ENCODE measurements around the gene GPR141.

Gene GPR141

DNA sequence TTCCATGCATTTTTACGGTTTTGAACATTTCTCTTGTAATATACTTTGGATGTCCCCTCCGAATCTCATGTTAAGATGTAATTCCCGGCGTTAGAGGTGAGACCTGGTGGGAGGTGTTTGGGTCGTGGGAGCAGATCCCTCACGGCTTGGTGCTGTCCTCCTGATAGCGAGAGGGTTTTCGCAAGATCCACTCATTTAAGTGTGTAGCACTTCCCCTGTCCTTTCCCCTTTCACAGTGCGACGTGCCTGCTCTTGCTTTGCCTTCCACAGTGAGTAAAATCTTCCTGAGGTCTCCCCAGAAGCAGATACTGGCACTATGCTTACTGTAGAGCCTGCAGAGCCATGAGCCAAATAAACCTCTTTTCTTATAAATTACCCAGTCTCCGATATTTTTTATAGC, 6.6 kb downstream of the GPR141 start:
- no peaks in the 10 kb centered on the region for H3K79me1 ChIP-seq (ENCODE audit: low read length)
- H3K36me3 ChIP-seq (ENCODE audit: control insufficient read depth, insufficient read depth, low read length) = no peaks in the 10 kb centered on the region
- H4K8ac ChIP-seq (ENCODE audit: low read depth, low read length) = no peak overlapping the region
- no peak overlapping the region for H4K5ac ChIP-seq (ENCODE audit: low read length)
- H3K4me3 ChIP-seq (ENCODE audit: low read length) = no peak overlapping the region
- H2AK5ac ChIP-seq (ENCODE audit: low read length) = no peak overlapping the region
- no peak overlapping the region for H3K4me2 ChIP-seq (ENCODE audit: low read length)
- no peaks in the 10 kb centered on the region for H3K27me3 ChIP-seq (ENCODE audit: insufficient read depth, low read length, poor library complexity)
- H2BK5ac ChIP-seq (ENCODE audit: low read length) = no peak overlapping the region
- no peak for DNase-seq
- no peak overlapping the region for H3K27ac ChIP-seq (ENCODE audit: low read depth, low read length)
- no peaks in the 10 kb centered on the region for H3K79me2 ChIP-seq (ENCODE audit: control insufficient read depth, insufficient read depth, low read length)
- H3K4me1 ChIP-seq (ENCODE audit: control insufficient read depth, low read depth, low read length) = no peaks in the 10 kb centered on the region
- no peak overlapping the region for H3K56ac ChIP-seq (ENCODE audit: low read length)
- H2BK120ac ChIP-seq (ENCODE audit: low read depth, low read length) = no peak overlapping the region
- H3K18ac ChIP-seq (ENCODE audit: low read length) = no peak overlapping the region
- no CpG with 5 or more reads among the region's 11 CpGs for WGBS (ENCODE audit: extremely low coverage, insufficient coverage, low lambda C conversion rate)
- no peak overlapping the region for H2BK15ac ChIP-seq (replicated peaks; ENCODE audit: low read depth)
- H3K4ac ChIP-seq (ENCODE audit: low read depth, low read length) = no peak overlapping the region
- no peak overlapping the region for H3K23ac ChIP-seq (ENCODE audit: low read length)
- H3K9ac ChIP-seq (ENCODE audit: low read length) = no peak overlapping the region

DNA sequence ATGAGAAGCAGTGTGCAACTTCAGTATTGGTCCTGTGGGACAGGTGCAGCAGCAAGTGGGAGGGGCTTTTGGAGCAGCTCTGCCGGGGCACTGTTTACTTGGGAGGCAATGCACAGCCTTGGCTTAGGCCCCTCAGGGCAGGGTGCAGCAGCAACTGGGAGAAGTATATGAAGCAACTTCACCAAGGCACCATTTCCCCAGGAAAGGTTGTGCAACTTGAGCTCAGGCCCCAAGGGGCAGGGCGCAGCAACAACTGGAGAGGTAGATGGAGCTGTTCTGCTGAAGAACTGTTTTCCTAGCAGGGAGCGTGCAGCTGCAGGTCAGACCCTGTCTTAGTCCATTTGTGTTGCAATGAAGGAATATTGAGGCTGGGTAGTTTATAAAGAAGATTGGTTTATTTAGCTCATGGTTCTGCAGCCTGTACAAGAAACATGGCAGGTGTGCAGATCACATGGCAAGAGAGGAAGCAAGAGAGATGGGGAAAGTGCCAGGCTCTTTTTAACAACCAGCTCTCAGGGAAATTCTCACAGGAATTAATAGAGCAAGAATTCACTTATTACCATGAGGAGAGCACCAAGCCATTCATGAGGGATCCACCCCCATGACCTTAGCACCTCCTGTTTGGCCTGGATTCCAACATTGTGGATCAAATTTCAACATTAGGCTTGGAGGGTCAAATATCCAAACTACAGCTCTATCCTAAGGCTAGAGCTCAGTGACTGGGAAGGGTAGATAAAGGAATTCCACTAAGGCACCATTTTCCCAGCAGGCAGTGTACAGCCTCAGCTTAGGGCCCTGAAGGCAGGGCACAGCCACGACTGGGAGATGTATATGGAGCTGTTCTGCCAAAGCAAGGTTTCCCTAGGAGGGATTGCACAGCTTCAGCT, 10.9 kb downstream of the GPR141 start:
- no CpG with 5 or more reads among the region's 4 CpGs for WGBS (ENCODE audit: extremely low coverage, insufficient coverage, low lambda C conversion rate)
- H2BK15ac ChIP-seq (replicated peaks; ENCODE audit: low read depth) = no peak overlapping the region
- no peak overlapping the region for H3K4me2 ChIP-seq (ENCODE audit: low read length)
- H3K36me3 ChIP-seq (ENCODE audit: control insufficient read depth, insufficient read depth, low read length) = no peaks in the 10 kb centered on the region
- H3K9ac ChIP-seq (ENCODE audit: low read length) = no peak overlapping the region
- no peak overlapping the region for H3K4me3 ChIP-seq (ENCODE audit: low read length)
- H3K4ac ChIP-seq (ENCODE audit: low read depth, low read length) = no peak overlapping the region
- no peaks in the 10 kb centered on the region for H3K79me2 ChIP-seq (ENCODE audit: control insufficient read depth, insufficient read depth, low read length)
- no peak overlapping the region for H2AK5ac ChIP-seq (ENCODE audit: low read length)
- no peak overlapping the region for H4K5ac ChIP-seq (ENCODE audit: low read length)
- H2BK120ac ChIP-seq (ENCODE audit: low read depth, low read length) = no peak overlapping the region
- DNase-seq = no peak
- H3K23ac ChIP-seq (ENCODE audit: low read length) = no peak overlapping the region
- H3K18ac ChIP-seq (ENCODE audit: low read length) = no peak overlapping the region
- H2BK5ac ChIP-seq (ENCODE audit: low read length) = no peak overlapping the region
- no peak overlapping the region for H4K8ac ChIP-seq (ENCODE audit: low read depth, low read length)
- H3K27me3 ChIP-seq (ENCODE audit: insufficient read depth, low read length, poor library complexity) = no peaks in the 10 kb centered on the region
- H3K4me1 ChIP-seq (ENCODE audit: control insufficient read depth, low read depth, low read length) = no peaks in the 10 kb centered on the region
- no peaks in the 10 kb centered on the region for H3K79me1 ChIP-seq (ENCODE audit: low read length)
- H3K27ac ChIP-seq (ENCODE audit: low read depth, low read length) = no peak overlapping the region
- no peak overlapping the region for H3K56ac ChIP-seq (ENCODE audit: low read length)

DNA sequence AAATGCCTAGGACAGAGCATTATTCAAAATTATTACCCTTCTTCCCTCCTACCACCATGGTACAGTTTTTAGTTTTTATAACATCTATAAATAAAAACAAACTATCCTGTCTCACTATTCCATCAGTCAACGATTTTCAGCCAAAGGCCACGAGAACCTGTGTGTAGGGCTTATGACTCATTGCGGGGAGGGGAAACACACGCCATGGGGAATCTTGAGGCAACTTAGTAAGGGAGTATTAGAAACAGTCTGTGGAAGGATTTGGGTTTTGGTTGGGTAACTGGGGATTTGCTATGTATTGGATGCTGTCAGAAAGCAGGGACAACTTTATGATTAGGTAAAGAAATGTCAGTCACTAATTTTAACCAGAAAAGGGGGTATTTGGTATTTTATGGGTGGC, 14.7 kb downstream of the GPR141 start:
- Histone ChIP-seq H3K4me1 (ENCODE audit: control insufficient read depth, low read depth, low read length) (no peaks in the 10 kb centered on the region), H4K5ac (ENCODE audit: low read length) (no peak overlapping the region), H3K4me3 (ENCODE audit: low read length) (no peak overlapping the region), H3K4ac (ENCODE audit: low read depth, low read length) (no peak overlapping the region), H3K18ac (ENCODE audit: low read length) (no peak overlapping the region), H2AK5ac (ENCODE audit: low read length) (no peak overlapping the region), H3K36me3 (ENCODE audit: control insufficient read depth, insufficient read depth, low read length) (no peaks in the 10 kb centered on the region), H3K79me1 (ENCODE audit: low read length) (no peaks in the 10 kb centered on the region), H2BK15ac (replicated peaks; ENCODE audit: low read depth) (no peak overlapping the region), H3K27me3 (ENCODE audit: insufficient read depth, low read length, poor library complexity) (no peaks in the 10 kb centered on the region), H3K23ac (ENCODE audit: low read length) (no peak overlapping the region), H3K56ac (ENCODE audit: low read length) (no peak overlapping the region), H4K8ac (ENCODE audit: low read depth, low read length) (no peak overlapping the region), H2BK120ac (ENCODE audit: low read depth, low read length) (no peak overlapping the region), H3K4me2 (ENCODE audit: low read length) (no peak overlapping the region), H3K9ac (ENCODE audit: low read length) (no peak overlapping the region), H3K79me2 (ENCODE audit: control insufficient read depth, insufficient read depth, low read length) (no peaks in the 10 kb centered on the region), H2BK5ac (ENCODE audit: low read length) (no peak overlapping the region), H3K27ac (ENCODE audit: low read depth, low read length) (no peak overlapping the region)
- WGBS (ENCODE audit: extremely low coverage, insufficient coverage, low lambda C conversion rate) = no CpG with 5 or more reads among the region's 4 CpGs
- peak; percentile 6 for DNase-seq

DNA sequence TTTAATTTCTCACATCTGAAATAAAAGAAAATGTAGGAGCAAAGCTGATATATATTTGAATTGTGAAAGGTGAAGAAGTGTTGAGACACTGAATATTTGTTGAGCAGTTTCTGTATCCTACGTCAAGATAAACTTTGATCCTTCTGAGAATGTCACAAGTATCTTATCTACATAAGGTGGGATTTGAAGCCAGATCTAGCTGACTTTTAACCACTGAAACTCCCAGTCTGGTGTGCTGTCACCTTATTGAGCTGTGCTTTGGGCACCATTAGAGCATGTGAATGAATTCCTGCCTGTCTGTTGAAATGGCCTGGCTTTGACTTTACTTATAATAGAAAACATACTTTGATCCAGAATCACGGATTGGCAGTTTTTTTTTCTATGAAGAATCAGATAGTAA, 15.2 kb downstream of the GPR141 start:
- H3K4me2 ChIP-seq (ENCODE audit: low read length) = no peak overlapping the region
- H3K36me3 ChIP-seq (ENCODE audit: control insufficient read depth, insufficient read depth, low read length) = no peaks in the 10 kb centered on the region
- H4K5ac ChIP-seq (ENCODE audit: low read length) = no peak overlapping the region
- no peak overlapping the region for H2AK5ac ChIP-seq (ENCODE audit: low read length)
- H3K4me3 ChIP-seq (ENCODE audit: low read length) = no peak overlapping the region
- WGBS (ENCODE audit: extremely low coverage, insufficient coverage, low lambda C conversion rate) = no CpG with 5 or more reads among the region's 2 CpGs
- no peak overlapping the region for H3K4ac ChIP-seq (ENCODE audit: low read depth, low read length)
- H3K79me1 ChIP-seq (ENCODE audit: low read length) = no peaks in the 10 kb centered on the region
- peak; percentile 51 for DNase-seq
- H3K18ac ChIP-seq (ENCODE audit: low read length) = no peak overlapping the region
- H3K79me2 ChIP-seq (ENCODE audit: control insufficient read depth, insufficient read depth, low read length) = no peaks in the 10 kb centered on the region
- no peak overlapping the region for H2BK15ac ChIP-seq (replicated peaks; ENCODE audit: low read depth)
- H2BK120ac ChIP-seq (ENCODE audit: low read depth, low read length) = no peak overlapping the region
- no peaks in the 10 kb centered on the region for H3K4me1 ChIP-seq (ENCODE audit: control insufficient read depth, low read depth, low read length)
- H3K9ac ChIP-seq (ENCODE audit: low read length) = no peak overlapping the region
- no peak overlapping the region for H3K23ac ChIP-seq (ENCODE audit: low read length)
- no peak overlapping the region for H2BK5ac ChIP-seq (ENCODE audit: low read length)
- no peaks in the 10 kb centered on the region for H3K27me3 ChIP-seq (ENCODE audit: insufficient read depth, low read length, poor library complexity)
- no peak overlapping the region for H3K27ac ChIP-seq (ENCODE audit: low read depth, low read length)
- no peak overlapping the region for H3K56ac ChIP-seq (ENCODE audit: low read length)
- no peak overlapping the region for H4K8ac ChIP-seq (ENCODE audit: low read depth, low read length)

DNA sequence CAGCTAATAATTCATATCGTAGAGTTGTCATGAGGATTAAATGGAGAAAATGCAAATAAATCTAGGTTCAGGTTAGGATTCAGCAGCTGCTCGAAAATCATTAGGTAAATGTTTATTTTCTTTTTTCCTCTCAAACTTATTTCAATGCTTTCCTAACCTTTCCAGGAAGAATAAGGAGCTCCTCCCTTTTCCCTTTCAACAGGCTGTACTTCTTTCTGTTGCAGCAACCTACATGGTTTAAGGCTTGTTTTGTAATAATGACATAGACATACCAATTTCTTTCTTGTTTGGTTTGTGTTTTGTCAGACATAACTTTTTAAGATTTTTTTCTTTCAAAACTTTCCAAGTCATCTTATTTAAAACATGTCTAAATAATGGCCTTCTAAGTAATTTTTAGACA, 18.2 kb downstream of the GPR141 start:
- H3K23ac ChIP-seq (ENCODE audit: low read length) = no peak overlapping the region
- no peaks in the 10 kb centered on the region for H3K27me3 ChIP-seq (ENCODE audit: insufficient read depth, low read length, poor library complexity)
- H3K4me1 ChIP-seq (ENCODE audit: control insufficient read depth, low read depth, low read length) = no peaks in the 10 kb centered on the region
- no peak overlapping the region for H2BK15ac ChIP-seq (replicated peaks; ENCODE audit: low read depth)
- no peak overlapping the region for H2BK120ac ChIP-seq (ENCODE audit: low read depth, low read length)
- H2BK5ac ChIP-seq (ENCODE audit: low read length) = no peak overlapping the region
- H3K18ac ChIP-seq (ENCODE audit: low read length) = no peak overlapping the region
- no peak overlapping the region for H3K27ac ChIP-seq (ENCODE audit: low read depth, low read length)
- H3K9ac ChIP-seq (ENCODE audit: low read length) = no peak overlapping the region
- no peak overlapping the region for H2AK5ac ChIP-seq (ENCODE audit: low read length)
- no peak overlapping the region for H3K4me2 ChIP-seq (ENCODE audit: low read length)
- no peak overlapping the region for H3K4me3 ChIP-seq (ENCODE audit: low read length)
- DNase-seq = no peak
- no CpG with 5 or more reads among the region's 2 CpGs for WGBS (ENCODE audit: extremely low coverage, insufficient coverage, low lambda C conversion rate)
- no peaks in the 10 kb centered on the region for H3K79me1 ChIP-seq (ENCODE audit: low read length)
- H3K79me2 ChIP-seq (ENCODE audit: control insufficient read depth, insufficient read depth, low read length) = no peaks in the 10 kb centered on the region
- no peak overlapping the region for H4K5ac ChIP-seq (ENCODE audit: low read length)
- no peak overlapping the region for H3K56ac ChIP-seq (ENCODE audit: low read length)
- no peaks in the 10 kb centered on the region for H3K36me3 ChIP-seq (ENCODE audit: control insufficient read depth, insufficient read depth, low read length)
- H4K8ac ChIP-seq (ENCODE audit: low read depth, low read length) = no peak overlapping the region
- no peak overlapping the region for H3K4ac ChIP-seq (ENCODE audit: low read depth, low read length)

DNA sequence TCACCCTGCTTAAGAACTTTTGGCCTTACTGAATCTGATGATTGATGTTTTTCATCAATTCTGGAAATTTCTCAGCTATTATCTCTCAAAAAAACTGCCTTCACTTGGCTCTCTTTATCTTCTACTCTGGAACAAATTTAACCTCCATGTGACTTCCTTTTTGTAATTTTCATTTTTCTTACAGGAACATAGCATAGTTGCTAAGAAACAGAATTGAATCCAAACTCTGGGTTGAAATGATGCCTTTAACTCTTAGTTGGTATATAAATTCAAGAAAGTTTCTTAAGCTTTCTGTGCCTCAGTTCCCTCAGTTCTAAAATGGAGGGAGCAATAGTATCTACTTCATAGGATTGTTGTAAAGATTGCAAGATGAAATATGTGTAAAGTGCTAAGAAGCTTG, 19.8 kb downstream of the GPR141 start:
- no peak overlapping the region for H2BK5ac ChIP-seq (ENCODE audit: low read length)
- H3K4me1 ChIP-seq (ENCODE audit: control insufficient read depth, low read depth, low read length) = no peaks in the 10 kb centered on the region
- no peak overlapping the region for H4K8ac ChIP-seq (ENCODE audit: low read depth, low read length)
- H3K79me1 ChIP-seq (ENCODE audit: low read length) = no peaks in the 10 kb centered on the region
- H2BK120ac ChIP-seq (ENCODE audit: low read depth, low read length) = no peak overlapping the region
- H3K18ac ChIP-seq (ENCODE audit: low read length) = no peak overlapping the region
- H2AK5ac ChIP-seq (ENCODE audit: low read length) = no peak overlapping the region
- H3K56ac ChIP-seq (ENCODE audit: low read length) = no peak overlapping the region
- no peak for DNase-seq
- H3K4ac ChIP-seq (ENCODE audit: low read depth, low read length) = no peak overlapping the region
- H3K9ac ChIP-seq (ENCODE audit: low read length) = no peak overlapping the region
- H3K27ac ChIP-seq (ENCODE audit: low read depth, low read length) = no peak overlapping the region
- no peak overlapping the region for H3K23ac ChIP-seq (ENCODE audit: low read length)
- no peaks in the 10 kb centered on the region for H3K36me3 ChIP-seq (ENCODE audit: control insufficient read depth, insufficient read depth, low read length)
- no peak overlapping the region for H2BK15ac ChIP-seq (replicated peaks; ENCODE audit: low read depth)
- H3K79me2 ChIP-seq (ENCODE audit: control insufficient read depth, insufficient read depth, low read length) = no peaks in the 10 kb centered on the region
- H3K4me3 ChIP-seq (ENCODE audit: low read length) = no peak overlapping the region
- H3K27me3 ChIP-seq (ENCODE audit: insufficient read depth, low read length, poor library complexity) = no peaks in the 10 kb centered on the region
- H4K5ac ChIP-seq (ENCODE audit: low read length) = no peak overlapping the region
- H3K4me2 ChIP-seq (ENCODE audit: low read length) = no peak overlapping the region

All from mesendoderm (in vitro differentiated cells).